Measurements from ENCODE around the gene DCP1A. TPM values are rescaled to one million over a fixed set of nuclear protein-coding genes. Genes with fewer than 3 reads are reported as not detected.

The DCP1A gene
- total and polyA plus RNA-seq, 9 donors: 11.5 to 34.1 (median 25.1) TPM

GRCh38 chr3:53287131-53287629, 60.2 kb downstream of the DCP1A start:
- intact Hi-C loops (cut with DNase I): no loop called here
- Histone ChIP-seq H3K9me3 (no peaks in the 10 kb centered on the region), H3K36me3 (no peaks in the 10 kb centered on the region), H3K4me1 (ENCODE audit: insufficient read depth) (no peaks in the 10 kb centered on the region), H3K27me3 (no peaks in the 10 kb centered on the region), H3K4me3 (no peak overlapping the region), H3K27ac (no peak overlapping the region)
- DNase-seq: no peak
- 17 to 31% (median 22%) methylated on average over 4 of the region's 4 CpGs for WGBS, 3 donors
- no peak for TF ChIP-seq EP300 (IDR thresholded peaks at IDR 0.05)
- TF ChIP-seq POLR2A (IDR thresholded peaks at IDR 0.05): no peak
- TF ChIP-seq CTCF (IDR thresholded peaks at IDR 0.05): no peak

- no peaks in the 10 kb centered on the region for H3K4me1 ChIP-seq (ENCODE audit: insufficient read depth)
- intact Hi-C loops (cut with DNase I): no loop called here
- TF ChIP-seq POLR2A (IDR thresholded peaks at IDR 0.05) (no peak), CTCF (IDR thresholded peaks at IDR 0.05) (no peak), EP300 (IDR thresholded peaks at IDR 0.05) (no peak)
- H3K27ac ChIP-seq: no peak overlapping the region
- H3K27me3 ChIP-seq: no peaks in the 10 kb centered on the region
- 43 to 56% (median 50%) methylated on average over 1 of the region's 1 CpG for WGBS, 3 donors
- no peaks in the 10 kb centered on the region for H3K9me3 ChIP-seq
- no peak overlapping the region for H3K4me3 ChIP-seq
- H3K36me3 ChIP-seq: no peaks in the 10 kb centered on the region
- no peak for DNase-seq
These were observed 60.6 kb downstream of the DCP1A start for GRCh38 chr3:53286727-53287126.

GRCh38 chr3:53282581-53282980, 64.8 kb downstream of the DCP1A start:
- 85 to 88% (median 85%) methylated on average over 8 of the region's 8 CpGs for WGBS, 3 donors
- H3K36me3 ChIP-seq: no peaks in the 10 kb centered on the region
- intact Hi-C loops (cut with DNase I): no loop called here
- TF ChIP-seq POLR2A (IDR thresholded peaks at IDR 0.05) (no peak), CTCF (IDR thresholded peaks at IDR 0.05) (no peak), EP300 (IDR thresholded peaks at IDR 0.05) (no peak)
- no peak overlapping the region for H3K4me3 ChIP-seq
- no peaks in the 10 kb centered on the region for H3K27me3 ChIP-seq
- no peaks in the 10 kb centered on the region for H3K4me1 ChIP-seq (ENCODE audit: insufficient read depth)
- H3K27ac ChIP-seq: no peak overlapping the region
- no peaks in the 10 kb centered on the region for H3K9me3 ChIP-seq
- no peak for DNase-seq

- TF ChIP-seq POLR2A (IDR thresholded peaks at IDR 0.05): no peak
- TF ChIP-seq CTCF (IDR thresholded peaks at IDR 0.05): no peak
- no peak for TF ChIP-seq EP300 (IDR thresholded peaks at IDR 0.05)
- 75 to 82% (median 75%) methylated on average over 4 of the region's 4 CpGs for WGBS, 3 donors
These were observed 68.7 kb downstream of the DCP1A start for GRCh38 chr3:53278667-53279066.

More at GRCh38 chr3:53278667-53279066, 68.7 kb downstream of the DCP1A start:
- intact Hi-C loops (cut with DNase I): no loop called here
- Histone ChIP-seq H3K9me3 (no peaks in the 10 kb centered on the region), H3K27ac (no peak overlapping the region), H3K4me3 (no peak overlapping the region), H3K36me3 (no peaks in the 10 kb centered on the region), H3K27me3 (no peaks in the 10 kb centered on the region), H3K4me1 (ENCODE audit: insufficient read depth) (no peaks in the 10 kb centered on the region)
- no peak for DNase-seq

Measured in ovary (tissue), 9 donors.